PFSK-1 (cell line): ENCODE results near the gene BTRC.

ENCODE experiments used
- FOXP2 ChIP-seq: optimal IDR thresholded peaks from 2 replicates; pipeline ENCODE3; 2011; ENCODE audit warnings: borderline replicate concordance, control low read depth, inconsistent platforms; ENCODE audit not compliant: insufficient read depth; ENCODE audit errors: extremely low read length, extremely low read depth
- POLR2AphosphoS5 ChIP-seq: IDR thresholded peaks from 2 replicates; pipeline ENCODE4 v1.6.1; 2012; ENCODE audit warnings: low read depth, mild to moderate bottlenecking, control low read depth, low read length, moderate library complexity
- REST ChIP-seq, 2 experiments: IDR thresholded peaks; 2 replicates each; pipeline versions ENCODE4 v1.6.1 to v1.8.0; 2011 to 2012; ENCODE audit warnings: low read depth in 2 of 2, low read length in 2 of 2, control low read depth in 1 of 2, inconsistent platforms in 1 of 2, mild to moderate bottlenecking in 1 of 2, moderate library complexity in 1 of 2; ENCODE audit not compliant: insufficient read depth in 1 of 2
- SIN3A ChIP-seq: IDR thresholded peaks from 2 replicates; pipeline ENCODE4 v1.6.1; 2012; ENCODE audit warnings: mild to moderate bottlenecking, low read length, moderate library complexity, borderline replicate concordance; ENCODE audit not compliant: insufficient read depth
- TAF1 ChIP-seq: IDR thresholded peaks from 2 replicates; pipeline ENCODE4 v1.6.1; 2012; ENCODE audit warnings: low read length, control low read depth, borderline replicate concordance; ENCODE audit not compliant: insufficient read depth

The BTRC gene

DNA sequence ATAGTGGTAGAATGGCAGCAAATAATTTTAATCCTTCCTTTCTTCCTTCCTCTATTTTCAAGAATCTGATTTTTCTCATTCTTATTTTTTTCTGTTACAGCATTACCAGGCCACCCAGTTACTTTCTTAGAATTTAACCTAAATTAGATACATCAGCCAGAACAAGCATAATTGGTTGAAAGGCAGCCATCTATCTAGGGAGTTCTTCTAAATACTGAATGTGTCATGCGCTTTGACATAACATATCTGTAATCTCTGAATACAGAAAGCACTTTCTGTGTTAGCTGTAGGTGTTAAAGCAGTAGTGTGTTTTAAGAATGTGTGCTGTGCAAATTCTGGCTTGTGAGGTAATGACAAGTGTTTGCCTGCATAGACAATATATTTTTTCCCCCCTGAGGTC is 97.3 kb downstream of the BTRC start:
- no peak for TF ChIP-seq SIN3A

GRCh38 chr10:101451667-101452069 is 97.7 kb downstream of the BTRC start:
- no peak; the same call in 1 of the 2 replicates for TF ChIP-seq POLR2AphosphoS5

- no peak for TF ChIP-seq TAF1
- TF ChIP-seq REST (IDR thresholded peaks at IDR 0.05; ENCODE audit: insufficient read depth in 1 of 2, low read depth in 2 of 2, low read length in 2 of 2): no peak
- no peak for TF ChIP-seq POLR2AphosphoS5
- no peak for TF ChIP-seq FOXP2
- TF ChIP-seq SIN3A: no peak
These were observed 98.2 kb downstream of the BTRC start for GRCh38 chr10:101452176-101452575.

GRCh38 chr10:101452593-101452992 is 98.6 kb downstream of the BTRC start:
- TF ChIP-seq TAF1 (no peak), FOXP2 (no peak), REST (IDR thresholded peaks at IDR 0.05; ENCODE audit: insufficient read depth in 1 of 2, low read depth in 2 of 2, low read length in 2 of 2) (no peak), POLR2AphosphoS5 (no peak), SIN3A (no peak)

DNA sequence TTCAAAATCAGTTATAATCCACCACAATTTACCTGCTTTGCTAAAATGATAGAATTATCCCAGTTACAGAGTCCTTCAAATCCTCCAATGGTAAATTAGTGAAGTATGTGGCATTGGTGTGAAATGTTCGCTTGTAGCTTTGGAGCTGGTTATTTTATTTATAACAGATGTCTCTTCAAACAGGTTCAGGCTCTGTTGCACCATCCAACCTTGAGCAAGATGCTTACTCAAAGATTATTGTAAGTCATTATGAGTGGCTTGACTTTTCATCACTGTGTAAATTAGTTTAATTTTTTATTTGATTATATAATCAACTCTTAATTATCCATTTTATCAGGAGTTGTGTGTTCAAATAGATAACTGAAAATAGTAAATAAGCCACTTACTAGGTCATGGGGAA is 99.4 kb downstream of the BTRC start:
- TF ChIP-seq FOXP2: no peak
- TF ChIP-seq TAF1: no peak

DNA sequence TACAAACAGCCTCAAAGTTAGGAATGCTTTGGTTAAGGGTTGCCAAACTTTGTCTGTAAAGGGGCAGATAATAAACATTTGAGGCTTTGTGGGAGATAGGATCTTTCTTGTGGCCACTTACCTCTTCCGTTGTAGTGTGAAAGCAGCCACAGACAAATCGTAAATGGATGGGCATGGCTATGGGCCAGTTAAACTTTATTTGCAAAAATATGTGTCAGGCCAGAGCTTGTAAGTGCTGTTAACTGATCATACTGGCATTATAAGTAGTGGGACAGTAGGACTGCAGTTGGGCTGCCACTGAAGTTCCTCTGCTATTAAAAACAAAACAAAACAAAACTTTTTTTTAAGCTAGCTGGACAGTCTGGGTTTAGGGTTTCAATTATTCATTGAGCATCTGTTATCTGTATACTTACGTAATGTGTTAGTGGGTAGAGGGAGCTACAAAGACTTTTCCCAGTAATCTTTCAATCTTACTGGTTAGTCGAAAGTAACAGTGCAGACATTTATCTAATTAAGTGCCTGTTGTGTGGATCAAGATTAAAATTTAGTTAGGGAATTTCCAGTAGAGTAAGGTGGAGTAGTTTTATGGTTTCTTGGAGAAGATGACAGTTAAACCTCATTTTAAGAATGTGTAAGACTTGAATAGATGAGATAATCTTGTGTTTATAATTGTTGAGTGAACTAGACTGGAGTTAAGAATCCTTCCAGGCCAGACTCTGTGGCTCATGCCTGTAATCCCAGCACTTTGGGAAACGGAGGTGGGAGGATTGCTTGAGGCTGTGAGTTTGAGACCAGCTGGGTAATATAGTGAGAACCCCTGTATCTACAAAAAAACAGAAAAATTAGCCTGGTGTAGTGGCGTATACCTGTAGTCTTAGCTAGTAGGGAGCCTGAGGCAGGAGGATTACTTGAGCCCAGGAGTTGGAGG is 100.1 kb downstream of the BTRC start:
- TF ChIP-seq POLR2AphosphoS5 (no peak), FOXP2 (no peak), SIN3A (0 out of 2 replicates have a peak, but pooled peaks have one; percentile 47)

GRCh38 chr10:101458869-101459268 is 104.9 kb downstream of the BTRC start:
- TF ChIP-seq SIN3A (no peak), FOXP2 (no peak), POLR2AphosphoS5 (no peak), TAF1 (no peak)

GRCh38 chr10:101464082-101464481 is 110.1 kb downstream of the BTRC start:
- no peak for TF ChIP-seq FOXP2
- no peak for TF ChIP-seq TAF1
- no peak for TF ChIP-seq REST (IDR thresholded peaks at IDR 0.05; ENCODE audit: insufficient read depth in 1 of 2, low read depth in 2 of 2, low read length in 2 of 2)
- no peak for TF ChIP-seq SIN3A
- no peak for TF ChIP-seq POLR2AphosphoS5
